ENCODE results near the gene POP7.
A peak's percentile ranks its signal among the peaks of the same experiment; 100 is the strongest.
"Not testable (repeated sequence)": the region's sequence is repeated elsewhere in the genome, so short reads cannot be mapped to it uniquely, and the experiment has no call there.

The POP7 gene

DNA sequence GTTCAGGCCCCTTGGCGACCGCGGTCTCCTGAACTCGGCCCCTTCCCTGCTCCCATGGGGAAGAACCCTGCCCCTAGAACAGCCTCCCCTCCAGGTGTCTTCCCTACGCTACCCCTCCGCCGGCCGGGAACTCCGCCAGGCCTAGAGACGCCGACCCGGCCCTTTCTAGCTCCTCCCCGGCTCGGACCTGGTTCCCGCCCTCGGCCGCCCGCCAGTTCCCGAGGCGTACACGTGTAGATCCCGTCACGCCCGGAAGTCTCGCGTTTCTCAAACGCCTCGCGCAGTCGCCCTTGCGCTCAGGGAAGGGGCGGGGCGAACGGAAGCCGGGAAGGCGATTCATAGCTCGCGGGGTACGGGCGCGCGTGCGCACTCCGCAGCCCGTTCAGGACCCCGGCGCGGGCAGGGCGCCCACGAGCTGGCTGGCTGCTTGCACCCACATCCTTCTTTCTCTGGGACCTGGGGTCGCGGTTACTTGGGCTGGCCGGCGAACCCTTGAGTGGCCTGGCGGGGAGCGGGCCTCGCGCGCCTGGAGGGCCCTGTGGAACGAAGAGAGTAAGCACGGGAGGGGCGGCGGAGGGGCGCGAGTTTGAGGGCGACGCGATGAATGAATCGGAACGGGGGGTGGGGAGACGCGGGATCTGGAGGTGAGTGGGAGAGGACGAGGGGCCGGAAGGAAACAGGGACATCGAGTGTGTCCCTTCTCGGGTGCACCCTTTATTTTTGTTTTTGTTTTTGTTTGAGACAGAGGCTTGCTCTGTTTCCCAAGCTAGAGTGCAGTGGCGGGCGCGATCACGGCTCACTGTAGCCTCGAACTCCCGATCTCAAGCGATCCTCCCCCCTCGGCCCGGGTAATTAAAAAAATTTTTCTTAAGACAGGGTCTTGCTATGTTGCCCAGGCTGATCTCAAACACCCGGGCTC, at the start of gene POP7:
POP7 (plus strand) TSS at position 369 of the 919 bp plus-strand sequence. CDS start 710 bp downstream, outside the sequence.
- peak; percentile 99 for DNase-seq

DNA sequence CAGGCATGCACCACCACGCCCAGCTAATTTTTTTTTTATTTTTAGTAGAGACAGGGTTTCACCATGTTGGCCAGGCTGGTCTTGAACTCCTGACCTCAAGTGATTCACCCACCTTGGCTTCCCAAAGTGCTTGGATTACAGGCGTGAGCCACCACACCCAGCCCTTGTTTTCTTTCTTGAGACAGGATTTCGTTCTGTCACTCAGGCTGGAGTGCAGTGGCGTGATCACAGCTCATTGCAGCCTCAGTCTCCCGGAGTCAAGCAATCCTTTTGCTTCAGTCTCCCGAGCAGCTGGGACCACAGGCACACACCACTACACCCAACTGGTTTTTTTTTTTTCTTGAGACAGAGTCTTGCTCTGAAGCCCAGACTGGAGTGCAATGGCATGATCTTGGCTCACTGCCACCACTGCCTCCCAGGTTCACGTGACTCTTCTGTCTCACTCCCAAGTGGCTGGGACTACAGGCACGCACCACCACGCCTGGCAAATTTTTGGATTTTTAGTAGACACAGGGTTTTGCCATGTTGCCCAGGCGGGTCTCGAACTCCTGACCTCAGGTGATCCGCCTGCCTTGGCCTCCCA, 43.6 kb upstream of the POP7 start:
- not testable (repeated sequence) for DNase-seq

DNA sequence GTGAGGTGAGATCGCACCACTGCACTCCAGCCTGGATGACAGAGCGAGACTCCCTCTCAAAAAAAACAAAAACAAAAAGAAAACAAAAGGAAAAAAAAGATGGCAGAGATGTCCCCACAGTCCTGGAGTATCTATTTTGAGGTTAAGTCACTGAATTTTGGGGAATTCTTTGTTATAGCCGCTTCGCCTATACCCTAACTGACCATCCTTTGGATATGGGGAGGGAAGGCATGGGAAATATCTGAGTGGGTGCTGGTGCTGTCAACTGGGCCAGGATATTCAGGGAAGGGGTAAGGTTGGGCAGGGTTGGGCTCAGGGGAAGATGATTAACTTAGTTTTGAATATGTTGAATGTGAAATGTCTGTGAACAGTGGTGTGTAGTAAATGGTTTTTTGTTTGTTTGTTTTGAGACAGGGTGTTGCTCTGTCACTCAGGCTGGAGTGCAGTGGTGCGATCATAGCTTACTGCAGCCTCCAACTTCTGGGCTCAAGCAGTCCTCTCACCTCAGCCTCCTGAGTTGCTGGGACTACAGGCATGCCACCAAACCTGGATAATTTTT, 40.7 kb upstream of the POP7 start:
- no peak for DNase-seq

DNA sequence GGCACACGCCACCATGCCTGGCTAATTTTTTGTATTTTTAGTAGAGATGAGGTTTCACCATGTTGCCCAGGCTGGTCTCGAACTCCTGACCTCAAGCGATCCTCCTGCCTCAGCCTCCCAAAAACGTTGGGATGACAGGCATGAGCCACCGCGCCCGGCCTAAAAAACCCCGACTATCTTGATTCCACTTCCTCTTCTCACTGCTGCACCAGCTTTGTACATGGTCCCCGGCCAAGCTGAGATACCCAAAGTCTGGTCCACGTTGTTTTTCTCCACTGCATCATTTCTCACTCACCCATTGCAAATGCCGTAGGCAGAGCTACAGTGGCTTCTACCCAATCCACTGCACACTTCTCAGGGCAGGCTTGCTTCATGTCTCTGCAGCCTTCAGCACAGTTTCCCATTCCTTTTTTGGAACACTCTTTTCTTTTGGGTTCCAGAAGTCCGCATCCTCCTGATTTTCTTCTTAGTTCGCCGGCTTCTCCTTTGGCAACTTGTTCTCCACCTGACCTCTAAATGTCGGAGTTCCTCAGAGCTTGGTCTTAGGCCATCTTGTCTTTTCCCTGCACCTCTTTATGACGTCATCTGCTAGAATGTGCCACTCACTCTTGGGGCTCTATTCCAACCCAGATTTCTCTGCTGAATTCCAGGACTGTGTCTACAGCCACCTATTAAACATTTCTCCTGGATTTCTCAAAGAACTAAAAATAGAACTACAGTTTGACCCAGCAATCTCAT, 38.4 kb upstream of the POP7 start:
- no peak for DNase-seq

DNA sequence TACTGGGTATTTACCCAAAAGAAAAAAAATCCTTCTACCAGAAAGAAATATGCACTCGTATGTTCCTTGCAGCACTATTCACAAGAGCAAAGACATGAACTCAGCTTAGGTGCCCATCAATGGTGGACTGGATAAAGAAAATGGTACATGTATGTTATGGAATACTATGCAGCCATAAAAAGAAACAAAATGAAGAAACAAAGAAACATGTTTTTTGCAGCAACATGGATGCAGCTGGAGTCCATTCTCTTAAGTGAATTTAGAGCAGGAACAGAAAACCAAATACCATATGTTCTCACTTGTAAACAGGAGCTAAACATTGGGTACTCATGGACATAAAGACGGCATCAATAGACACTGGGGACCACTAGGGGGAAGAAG, 37.9 kb upstream of the POP7 start:
- DNase-seq: no peak

DNA sequence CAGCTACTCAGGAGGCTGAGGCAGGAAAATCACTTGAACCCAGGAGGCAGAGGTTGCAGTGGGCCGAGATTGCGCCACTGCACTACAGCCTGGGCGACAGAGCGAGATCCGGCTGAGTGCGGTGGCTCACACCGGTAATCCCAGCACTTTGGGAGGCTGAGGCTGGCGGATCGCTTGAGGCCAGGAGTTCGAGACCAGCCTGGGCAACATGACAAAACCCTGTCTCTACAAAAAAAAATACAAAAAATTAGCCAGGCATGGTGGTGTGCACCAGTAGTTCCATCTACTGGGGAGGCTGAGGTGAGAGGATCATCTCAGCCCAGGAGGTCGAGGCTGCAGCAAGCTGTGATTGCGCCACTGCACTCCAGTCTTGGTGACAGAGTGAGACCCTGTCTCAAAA, 36.8 kb upstream of the POP7 start:
- DNase-seq: not testable (repeated sequence)

DNA sequence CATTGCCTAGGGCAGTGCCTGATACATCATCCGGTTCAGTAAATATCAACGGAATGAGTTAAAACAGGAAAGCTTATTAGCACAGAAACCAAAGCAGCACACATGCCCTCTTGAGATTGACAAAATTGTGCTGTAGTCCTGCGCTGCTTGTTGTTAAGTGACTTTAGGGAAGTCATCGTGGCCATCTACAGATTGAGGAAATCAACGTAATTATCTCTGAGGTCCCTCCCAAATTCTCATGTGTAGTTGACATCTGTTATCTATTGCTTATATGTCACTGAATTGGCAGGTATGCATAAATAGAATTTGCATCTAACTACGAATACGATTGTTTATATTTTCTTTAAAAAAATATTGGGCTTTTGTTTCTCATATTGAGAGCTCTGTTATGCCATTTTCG, 35.8 kb upstream of the POP7 start:
- DNase-seq: no peak

DNA sequence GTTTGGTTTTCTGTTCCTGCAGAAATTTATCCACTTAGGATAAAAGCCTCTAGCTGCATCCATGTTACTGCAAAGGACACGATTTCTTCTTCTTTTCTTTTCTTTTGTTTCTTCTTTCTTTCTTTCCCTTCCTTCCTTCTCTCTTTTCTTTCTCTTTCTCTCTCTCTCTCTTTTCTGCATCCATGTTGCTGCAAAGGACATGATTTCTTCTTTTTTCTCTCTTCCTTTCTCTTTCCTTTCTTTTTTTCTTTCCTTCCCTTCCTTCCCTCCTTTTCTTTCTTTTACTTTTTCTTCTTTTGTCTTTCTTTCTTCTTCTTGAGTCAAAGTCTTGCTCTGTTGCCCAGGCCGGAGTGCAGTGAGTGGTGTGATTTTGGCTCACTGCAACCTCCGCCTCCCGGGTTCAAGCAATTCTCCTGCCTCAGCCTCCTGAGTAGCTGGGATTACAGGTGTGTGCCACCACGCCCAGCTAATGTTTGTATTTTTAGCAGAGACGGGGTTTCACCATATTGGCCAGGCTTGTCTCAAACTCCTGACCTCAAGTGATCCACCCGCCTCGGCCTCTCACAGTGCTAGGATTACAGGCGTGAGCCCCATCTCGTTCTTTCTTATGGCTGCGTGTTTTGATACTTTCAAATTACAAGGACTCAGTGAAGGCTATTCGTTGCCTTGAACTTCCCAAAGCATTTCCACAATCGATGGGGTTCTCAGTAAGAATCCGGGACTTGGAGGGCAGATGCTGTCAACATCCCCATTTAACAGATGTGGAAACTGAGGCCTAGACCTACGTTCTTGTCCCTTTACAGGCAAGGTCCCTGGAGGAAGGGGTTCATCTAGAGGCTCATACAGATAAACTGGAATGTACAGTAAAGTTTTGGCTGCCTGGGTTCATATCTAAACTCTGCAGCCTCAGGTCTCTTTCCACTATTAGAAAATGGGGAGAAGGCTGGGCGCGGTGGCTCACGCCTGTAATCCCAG, 34.3 kb upstream of the POP7 start:
- no peak for DNase-seq

DNA sequence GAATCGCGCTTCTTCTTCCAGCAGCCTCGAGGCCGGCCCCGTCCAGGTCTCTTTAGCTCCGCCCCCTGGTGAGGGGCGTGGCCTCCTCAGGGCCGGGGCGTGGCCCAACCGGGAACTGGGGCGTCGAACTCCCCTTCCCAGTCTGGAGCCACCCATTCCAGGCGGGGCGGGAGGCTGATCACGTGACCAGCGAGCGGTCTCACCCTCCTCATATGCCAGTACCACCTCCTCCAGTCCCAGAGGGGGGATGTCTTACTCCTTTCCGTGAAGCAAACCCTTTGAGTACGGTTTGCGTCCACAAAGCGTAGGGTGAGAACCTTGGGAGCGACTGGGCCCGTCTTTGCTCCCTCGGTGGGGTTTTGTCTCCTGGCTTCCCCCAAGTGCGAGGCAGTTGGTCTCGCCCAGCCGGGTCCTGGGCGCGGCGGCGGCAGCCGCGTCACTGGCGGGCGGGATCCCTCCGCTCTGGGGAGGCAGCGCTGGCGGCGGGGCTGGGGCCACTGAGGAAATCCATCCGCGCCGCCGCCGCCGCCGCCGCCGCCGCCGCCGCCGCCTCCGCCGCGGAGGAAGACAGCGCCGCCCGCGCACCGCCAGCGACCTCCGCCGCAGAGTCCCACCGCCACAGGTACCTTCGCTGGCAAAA, 32.5 kb upstream of the POP7 start, which contains the start of gene GNB2:
GNB2 (plus strand) TSS at position 439 of the 640 bp plus-strand sequence. CDS start 2,526 bp downstream, outside the sequence.
- peak; percentile 98 for DNase-seq

DNA sequence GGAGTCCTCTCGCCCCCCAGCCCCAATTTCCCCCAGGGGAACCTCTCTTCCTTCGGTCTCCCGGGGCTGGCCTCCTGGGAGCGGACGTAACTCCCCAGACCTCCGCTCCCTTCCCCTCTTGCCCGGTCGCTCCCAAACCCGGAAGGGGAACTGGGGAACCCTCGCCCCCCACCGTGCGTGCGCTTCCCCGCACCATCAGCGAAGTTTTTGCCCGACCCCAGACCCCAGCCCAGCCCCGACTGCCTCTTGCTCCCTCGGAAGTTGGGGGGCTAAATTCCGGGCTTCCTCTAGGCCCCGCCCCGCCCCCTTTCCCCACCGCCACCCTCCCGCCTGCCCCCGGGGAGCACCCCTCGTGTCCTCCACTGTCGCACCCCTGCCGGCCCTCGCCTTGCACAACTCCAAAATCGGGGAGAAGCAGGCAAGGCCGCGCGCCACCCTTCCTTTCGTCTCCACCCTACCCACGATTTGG, 31.9 kb upstream of the POP7 start:
- DNase-seq: peak in 1 of 2 experiments; percentile 76

DNA sequence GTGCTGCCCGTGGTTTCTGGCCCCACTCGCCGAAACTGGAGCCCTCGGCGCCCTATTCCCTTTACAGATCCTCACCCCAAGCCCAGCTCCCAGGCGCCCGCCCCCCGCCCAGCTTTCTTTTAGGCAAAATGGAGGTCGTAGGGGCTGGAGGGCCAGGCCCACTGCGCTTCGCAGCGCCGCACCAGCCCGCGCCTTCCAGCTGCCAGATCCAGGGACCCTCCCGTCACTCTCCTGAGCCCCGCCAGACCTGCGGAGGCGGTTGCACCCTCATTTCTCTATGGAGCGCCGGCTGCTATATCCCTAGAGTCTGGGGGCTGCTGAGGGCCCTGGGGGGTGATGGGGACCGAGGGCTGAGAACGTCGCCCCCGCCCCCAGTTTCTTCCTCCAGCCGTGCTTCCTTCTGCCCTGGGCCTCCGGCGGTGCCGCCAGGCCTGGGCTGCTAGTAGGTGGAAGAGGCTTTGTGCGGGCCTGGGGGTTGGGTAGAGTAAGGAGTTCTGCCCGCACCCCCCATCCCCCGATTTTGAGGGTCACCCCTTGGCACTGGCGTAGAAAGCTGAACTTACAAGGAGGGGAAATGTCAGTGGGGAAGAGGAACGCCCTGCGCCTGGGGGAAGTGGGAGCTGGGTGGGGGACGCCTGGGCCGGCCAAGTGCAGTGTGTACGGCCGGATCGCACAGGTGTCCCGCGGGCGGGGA, 31.4 kb upstream of the POP7 start:
- DNase-seq: peak in 1 of 2 experiments; percentile 24

DNA sequence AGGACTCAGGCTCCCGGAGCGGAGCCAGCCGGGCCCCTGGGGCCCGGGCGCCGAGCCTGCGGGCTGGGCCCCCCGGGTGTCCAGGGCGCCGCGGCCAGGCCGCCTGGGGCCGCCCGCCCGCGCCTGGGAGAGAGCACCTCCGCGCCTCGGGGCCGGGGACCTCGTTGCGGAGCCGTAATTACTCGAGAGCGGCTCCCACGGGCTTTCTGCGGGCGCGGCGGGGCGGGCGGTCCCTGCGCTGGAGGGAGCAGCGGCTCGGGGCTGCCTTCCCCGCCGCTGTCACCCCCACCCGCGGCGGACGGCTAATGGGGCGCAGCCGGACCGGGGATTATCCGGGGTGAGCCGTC, 30.8 kb upstream of the POP7 start:
- no peak for DNase-seq

DNA sequence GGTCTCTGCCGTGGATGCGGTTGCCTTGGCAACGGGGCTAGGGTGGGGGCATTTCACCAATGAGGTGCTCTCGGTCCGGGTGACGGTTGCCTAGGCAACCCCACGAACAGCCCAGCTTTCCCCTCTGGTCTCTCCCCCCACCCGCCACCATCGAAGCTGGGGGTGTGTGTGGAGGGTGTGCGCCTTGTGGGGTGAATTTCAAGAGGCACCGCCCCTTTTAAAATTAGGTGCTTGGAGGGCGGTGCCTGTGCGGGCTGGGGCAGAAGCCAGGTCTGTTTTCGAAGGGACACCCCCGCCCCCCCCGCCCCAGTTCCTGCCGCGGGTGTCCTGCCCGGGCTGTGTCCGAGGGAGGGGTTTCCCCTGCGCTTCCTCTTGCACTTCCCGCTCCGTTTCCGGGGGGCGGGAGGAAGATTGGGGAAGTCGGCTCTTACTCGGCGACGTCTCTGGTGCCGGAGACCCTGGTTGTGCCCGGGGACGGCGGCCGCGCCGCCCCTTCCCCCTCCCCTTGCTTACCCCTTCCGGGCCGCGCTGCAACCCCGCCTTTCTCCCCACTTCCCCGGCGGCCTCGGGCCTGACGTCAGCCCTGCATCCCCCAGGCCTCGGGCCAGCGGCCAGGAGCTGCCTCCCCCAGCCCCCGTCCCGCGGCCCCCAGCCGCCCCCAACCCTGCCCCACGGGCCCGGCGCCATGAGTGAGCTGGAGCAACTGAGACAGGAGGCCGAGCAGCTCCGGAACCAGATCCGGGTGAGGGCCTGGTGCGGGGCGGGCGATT, 30.2 kb upstream of the POP7 start:
- peak; percentile 68 to 72 for DNase-seq

DNA sequence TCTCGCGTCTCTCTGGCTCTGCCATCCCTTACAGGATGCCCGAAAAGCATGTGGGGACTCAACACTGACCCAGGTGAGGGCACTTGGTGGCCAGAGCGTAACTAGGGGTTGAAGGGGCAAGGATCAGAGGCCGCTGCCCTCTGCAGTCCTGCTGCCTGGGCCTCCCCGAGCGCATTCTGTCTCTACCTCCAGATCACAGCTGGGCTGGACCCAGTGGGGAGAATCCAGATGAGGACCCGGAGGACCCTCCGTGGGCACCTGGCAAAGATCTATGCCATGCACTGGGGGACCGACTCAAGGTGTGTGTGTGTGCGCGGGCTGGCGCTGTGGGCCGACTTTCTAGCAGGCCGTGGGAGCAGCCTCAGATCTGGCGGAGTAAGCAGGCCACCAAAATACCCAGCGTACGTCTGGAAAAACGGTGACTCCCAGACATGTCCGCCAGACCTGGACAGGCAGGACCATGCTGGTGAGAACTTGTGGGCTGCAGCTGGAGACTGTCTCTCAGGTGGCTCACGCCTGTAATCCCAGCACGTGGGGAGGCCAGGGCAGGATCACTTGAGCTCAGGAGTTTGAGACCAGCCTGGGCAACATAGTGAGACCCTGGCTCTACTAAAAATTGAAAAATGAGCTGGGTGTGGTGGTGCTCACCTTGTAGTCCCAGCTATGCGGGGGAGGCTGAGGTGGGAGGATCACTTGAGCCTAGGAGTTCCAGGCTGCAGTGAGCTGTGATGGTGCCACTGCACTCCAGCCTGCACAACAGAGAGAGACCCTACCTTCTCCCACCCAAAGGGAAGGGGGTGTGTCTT, 29.2 kb upstream of the POP7 start:
- DNase-seq: no peak

DNA sequence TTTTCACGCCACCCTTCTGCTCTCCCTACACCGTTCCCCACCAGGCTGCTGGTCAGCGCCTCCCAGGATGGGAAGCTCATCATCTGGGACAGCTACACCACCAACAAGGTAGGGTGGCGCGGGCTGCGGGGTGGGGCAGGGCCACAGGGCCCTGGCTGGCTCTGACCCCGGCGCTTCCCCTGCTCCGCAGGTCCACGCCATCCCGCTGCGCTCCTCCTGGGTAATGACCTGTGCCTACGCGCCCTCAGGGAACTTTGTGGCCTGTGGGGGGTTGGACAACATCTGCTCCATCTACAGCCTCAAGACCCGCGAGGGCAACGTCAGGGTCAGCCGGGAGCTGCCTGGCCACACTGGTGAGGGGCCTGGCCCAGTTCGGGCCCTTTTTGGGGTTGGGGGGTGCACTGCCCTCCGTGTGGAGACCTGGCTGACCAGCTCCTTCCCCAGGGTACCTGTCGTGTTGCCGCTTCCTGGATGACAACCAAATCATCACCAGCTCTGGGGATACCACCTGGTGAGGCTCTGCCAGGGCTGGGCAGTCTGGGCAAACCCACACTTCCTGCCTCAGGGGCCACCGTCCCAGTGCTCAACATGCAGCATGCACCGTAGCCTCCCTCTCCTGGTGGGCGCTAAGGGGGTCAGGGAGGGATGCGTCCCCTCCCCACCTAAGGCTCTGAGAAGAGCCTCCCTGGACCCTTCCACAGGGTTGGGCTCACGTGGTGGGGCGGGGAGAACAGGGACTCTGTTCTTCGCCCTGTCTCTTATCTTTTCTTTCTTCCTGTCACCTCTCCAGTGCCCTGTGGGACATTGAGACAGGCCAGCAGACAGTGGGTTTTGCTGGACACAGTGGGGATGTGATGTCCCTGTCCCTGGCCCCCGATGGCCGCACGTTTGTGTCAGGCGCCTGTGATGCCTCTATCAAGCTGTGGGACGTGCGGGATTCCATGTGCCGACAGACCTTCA, 28.3 kb upstream of the POP7 start:
- DNase-seq: no peak

DNA sequence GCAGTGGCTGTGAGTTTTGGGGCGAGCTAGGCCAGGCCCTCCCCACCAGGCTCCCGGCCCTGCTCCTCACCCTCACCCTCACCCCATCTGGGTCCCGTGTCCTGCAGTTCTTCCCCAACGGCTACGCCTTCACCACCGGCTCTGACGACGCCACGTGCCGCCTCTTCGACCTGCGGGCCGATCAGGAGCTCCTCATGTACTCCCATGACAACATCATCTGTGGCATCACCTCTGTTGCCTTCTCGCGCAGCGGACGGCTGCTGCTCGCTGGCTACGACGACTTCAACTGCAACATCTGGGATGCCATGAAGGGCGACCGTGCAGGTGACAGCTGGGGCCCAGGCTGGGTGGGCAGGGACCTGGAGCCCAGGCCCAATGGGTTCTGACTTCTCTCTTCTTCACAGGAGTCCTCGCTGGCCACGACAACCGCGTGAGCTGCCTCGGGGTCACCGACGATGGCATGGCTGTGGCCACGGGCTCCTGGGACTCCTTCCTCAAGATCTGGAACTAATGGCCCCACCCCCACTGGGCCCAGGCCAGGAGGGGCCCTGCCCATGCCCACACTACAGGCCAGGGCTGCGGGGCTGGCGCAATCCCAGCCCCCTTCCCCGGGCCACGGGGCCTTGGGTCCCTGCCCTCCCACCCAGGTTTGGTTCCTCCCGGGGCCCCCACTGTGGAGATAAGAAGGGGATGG, 27.5 kb upstream of the POP7 start:
- DNase-seq: no peak
